NCI-H446 (cell line): ENCODE results near the gene NIBAN1.
"Not testable (repeated sequence)": the region's sequence is repeated elsewhere in the genome, so short reads cannot be mapped to it uniquely, and the experiment has no call there.

ENCODE experiments used
- DNase-seq, 2 experiments: peaks; one replicate each; lab custom pipeline; 2025; lab: John Stamatoyannopoulos, UW

NIBAN1 gene

DNA sequence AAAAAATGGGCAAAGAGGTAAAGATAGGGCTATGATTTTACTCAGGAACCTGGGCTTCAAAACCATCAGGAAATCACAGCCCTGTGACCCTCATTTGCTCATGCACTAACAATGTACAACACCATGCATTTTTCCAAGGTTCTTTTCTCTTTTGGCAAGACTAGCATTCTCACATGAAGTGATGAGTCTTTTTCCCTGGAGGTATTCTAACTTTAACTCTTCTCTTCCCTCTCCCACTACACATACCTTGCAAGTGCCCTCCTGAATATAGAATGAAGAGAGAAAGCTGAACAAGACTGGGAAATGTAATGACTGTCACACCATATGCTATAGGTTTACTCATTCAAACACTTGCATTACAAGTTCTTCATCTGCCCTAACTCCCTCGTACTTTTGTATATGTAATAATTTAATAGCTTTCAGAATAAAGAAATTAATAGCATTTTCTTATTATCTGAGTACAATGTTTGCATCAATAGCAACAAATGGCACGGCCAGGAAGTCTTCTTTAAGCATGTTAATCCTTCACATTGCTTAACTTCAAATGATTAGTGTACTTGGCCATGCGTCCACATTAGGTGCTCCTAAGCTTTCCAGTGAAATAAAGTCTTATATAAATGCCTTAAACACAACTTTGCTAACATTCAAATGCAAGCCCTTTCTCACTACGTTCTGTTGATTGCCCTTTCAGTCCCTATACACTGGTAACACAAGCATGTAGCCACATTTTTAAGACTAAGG, 1.8 kb downstream of the NIBAN1 start:
- DNase-seq: no peak

DNA sequence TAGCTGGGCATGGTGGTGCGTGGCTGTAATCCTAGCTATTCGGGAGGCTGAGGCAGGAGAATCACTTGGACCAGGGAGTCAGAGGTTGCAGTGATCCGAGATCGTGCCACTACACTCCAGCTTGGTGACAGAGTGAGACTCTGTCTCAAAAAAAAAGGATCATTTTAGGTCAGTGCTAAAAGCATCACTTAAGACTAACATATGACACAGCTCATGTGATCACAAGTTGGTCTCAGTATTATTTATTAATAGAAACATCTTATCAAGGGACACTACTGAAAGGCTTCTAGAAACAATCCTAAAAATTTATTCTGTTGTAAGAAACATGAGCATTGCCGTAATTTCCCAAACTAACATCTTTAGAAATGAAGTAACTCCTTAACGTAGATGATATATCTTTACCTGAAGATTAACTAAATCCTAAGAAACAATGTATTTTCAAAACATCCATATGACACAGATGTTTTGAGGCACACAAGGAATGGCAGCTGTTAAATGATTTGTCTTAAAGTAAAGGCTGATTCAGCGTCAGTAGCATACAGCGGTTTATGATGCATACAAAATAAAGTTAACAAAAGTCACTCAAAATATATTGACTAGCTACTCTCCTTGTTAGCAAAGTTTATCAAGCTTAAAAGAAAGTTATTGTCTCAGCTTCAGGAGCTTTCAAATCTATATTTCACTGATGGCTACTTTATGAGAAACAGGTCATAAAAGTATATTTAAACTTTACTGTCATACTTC, 2.6 kb downstream of the NIBAN1 start:
- no peak for DNase-seq

DNA sequence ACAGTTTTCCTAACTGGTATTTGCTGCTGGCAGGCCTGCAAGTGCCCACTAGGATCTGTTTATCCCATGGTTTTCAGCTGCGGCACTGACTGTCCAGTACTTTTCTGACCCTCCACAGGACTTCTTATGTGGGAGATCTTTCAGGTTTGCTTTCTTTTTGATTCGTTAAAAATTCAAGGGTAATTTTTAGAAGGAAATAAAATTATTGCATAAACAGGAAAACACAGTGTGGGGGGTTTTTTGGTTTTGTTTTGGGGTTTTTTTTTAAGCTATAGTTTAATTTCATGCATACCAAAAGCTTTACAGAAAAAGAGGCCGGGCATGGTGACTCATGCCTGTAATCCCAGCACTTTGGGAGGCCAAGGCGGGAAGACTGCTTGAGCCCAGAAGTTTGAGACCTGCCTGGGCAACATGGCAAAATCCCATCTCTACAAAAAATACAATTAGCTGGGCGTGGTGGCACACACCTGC, 3.6 kb downstream of the NIBAN1 start:
- no peak for DNase-seq

DNA sequence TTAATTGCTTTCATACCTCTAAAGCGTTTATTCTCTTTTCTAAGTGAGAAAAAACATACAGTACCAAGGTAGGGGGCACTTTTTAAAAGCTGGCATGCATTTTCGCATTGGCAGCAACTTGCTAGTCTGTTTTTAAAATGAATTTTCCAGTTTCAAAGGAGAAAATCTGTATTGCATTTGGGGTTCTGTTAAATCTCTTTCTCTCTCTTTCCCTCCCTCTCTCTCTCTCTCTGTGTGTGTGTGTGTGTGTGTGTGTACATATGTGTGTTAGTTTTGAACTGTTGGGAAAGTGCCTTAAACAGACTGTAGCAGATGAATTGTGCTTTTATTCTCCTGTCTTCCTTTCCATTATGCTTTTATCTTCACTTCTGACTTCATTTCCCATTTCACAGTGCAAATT, 7.3 kb downstream of the NIBAN1 start:
- DNase-seq: no peak

DNA sequence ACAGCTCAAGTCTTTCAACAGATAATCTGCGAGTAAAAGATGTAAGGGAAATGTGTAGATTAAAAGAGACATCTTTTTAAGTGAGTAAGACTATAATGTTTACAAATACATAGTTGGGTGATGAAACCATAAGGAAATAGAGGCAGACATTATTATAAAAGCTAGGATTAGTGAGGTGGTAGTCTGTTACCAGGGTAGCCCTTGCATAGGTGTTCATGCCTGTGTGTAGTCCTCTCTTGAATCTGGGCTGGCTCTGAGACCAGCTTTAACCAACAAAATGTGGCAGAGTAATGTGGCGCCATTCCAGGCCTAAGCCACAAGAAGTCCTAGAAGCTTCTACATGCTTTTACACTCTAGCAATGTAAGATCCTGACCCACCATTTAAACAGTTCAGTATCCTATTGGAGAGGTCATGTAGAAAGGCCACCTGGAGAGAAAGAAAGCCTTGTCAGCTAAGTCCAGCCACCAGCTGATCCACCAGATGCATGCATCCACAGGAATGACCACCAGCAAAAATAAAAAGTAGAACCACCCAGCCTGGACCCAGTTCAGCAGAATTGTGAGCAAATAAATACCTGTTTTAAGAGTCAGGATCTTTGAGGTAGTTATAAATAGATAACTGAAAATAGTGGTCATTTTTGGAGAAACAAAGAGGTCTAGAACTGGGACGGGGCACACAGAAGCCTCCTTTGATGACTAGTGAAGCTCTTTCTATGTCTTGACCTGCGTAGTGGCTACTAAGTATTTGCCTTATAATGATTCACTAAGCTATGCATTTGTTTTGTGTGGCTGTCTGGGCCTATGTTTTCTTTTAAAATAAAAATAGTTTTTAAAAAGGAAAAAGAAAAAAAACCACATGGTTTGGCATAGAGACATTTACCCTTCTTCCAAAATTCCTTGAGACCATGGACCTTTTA, 8.1 kb downstream of the NIBAN1 start:
- no peak for DNase-seq

DNA sequence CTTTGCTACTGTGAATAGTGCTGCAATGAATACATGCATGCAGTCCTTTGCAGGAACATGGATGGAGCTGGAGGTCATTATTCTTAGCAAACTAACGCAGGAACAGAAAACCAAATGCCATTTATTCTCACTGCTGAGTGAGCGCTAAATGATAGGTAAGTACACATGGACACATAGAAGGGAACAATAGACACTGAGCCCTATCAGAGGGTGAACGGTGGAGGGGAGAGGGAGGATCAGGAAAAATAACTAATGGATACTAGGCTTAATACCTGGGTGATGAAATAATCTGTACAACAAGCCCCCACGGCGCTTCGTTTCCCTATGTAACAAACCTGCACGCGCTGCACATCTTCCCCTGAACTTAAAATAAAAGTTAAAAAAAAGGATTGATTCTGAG, 8.9 kb downstream of the NIBAN1 start:
- no peak for DNase-seq

DNA sequence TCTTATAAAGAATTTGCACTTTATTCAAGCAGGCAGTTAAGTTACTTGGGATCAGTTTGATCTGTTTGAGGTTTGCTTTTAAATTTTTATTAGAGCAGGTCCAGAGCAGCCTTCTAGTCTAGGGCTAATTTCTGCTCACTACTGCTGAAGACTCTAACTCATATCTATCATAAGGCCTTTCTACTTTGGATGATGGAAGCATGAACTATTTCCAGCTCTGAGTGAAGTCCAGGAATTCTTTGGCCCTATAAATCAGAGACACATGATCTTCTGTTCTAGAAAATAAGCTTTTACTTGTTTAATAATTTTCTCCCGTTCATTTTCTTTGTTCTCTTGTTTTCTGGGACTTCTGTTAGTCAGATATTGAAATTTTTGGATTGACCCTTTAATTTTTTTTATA, 14.7 kb downstream of the NIBAN1 start:
- no peak for DNase-seq

DNA sequence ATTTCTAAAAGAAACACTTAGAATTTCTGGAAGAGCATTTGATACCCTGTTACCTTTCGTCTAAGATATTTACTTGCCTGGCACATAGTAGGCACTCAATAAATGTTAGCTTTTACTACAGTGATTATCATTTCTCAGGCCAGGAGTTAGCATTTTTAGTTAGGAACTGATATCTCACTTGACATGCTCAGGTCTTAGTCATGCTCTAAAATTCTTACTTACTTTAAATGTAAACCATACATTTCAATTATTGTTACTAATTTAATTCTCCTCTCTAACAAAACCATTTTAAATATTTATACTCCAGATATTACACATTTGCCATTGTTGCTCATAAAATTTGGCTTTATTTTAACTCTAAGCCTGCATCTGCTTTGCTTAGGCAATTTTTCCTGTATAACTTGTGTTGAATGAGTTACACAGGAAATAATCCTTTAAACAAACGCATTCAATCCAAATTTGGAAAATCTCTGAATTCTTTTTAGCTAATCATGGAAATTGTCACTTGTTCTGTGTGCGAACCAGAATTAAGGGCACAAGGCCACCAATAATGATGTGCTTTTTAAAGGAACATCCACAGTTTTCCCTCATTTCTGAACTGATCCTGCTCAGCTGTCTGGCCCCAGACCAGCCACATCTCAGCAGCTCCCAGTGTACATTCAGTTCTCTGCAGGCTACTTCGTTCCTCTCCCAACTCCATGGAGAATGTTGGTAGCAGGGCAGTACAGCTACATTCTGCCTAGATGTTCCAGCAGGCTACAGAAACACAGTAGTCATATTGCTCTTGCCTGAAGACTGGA, 15.6 kb downstream of the NIBAN1 start:
- DNase-seq: peak in 1 of 2 experiments; percentile 9

DNA sequence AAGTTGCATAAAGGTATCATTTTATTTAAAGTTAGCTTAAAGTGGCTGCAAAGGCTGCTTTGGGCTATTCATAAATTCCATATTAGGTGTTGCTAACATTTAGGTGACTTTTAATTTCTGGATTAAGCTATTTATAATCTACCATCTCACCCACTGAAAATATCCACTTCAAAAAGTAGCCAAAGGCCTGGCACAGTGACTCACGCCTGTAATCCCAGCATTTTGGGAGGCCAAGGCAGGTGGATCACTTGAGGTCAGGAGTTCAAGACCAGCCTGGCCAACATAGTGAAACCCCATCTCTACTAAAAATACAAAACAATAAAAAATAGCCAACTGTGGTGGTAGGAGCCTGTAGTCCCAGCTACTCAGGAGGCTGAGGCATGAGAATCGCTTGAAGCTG, 16.4 kb downstream of the NIBAN1 start:
- DNase-seq: not testable (repeated sequence)

DNA sequence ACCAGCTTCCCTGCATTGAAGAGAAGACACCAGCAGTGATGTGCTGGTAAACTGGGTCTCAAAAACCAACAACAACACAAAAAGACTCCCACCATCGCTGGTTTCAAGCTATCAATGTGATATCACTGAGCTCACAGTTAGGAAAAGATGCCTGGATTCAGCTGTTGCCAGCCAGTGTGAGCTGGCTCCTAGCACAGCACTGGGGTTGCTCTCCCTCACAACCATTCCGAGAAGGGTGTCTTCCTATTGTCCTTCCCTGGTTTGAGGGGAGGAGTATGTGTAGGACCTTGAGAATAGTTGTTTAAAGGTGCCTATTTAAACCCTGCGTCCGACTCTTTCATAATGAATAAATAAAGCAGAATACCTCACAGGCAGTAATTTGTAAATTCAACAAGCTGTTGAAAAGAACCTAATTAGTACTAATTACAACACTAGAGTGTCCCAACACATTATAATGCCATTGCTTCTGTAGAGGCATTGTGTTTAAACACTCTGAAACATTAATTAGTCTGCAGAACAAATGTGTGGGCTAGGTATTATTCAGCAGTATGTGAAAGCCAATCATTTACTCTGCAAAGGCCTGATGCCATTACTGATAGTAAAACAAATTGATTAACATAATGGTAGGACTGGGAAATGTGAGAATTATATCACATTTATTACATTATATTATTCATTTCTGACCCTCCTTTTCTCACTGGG, 17.2 kb downstream of the NIBAN1 start:
- DNase-seq: no peak

DNA sequence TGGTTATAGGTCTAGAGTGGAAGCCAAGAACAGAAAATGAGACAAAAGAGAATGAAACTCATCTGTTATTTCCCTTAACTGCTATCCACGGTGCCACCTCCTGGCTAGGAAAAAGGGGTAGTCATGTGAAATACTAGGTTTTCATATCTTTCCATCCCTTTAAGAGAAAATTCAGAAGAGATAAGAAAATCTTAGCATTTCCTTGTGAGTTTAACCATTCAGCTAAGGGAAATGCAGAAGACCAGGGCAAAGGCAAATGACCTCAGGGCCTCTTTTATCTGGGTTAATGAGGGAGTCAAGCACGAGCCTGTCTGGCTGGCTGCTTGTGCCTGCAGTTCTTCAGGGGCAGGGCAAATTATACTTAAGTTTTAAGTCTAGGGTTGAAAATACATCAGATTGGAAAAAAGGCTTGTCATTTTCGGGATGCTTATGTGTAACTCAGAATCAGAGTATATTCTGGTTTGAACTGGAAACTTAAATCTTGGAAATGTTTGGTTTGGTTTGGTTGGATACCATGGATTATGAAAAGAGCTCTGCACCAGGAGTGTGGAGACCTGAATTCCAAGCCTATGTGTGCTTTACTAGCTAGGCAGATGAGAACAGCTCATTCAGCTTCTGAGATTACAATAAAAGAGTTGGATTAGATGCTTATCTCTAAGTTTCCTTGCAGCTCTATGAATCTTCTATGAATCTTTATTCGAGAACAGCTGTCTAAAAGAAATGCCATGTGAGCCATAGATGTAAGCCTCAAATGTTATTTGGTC, 19.9 kb downstream of the NIBAN1 start:
- no peak for DNase-seq

DNA sequence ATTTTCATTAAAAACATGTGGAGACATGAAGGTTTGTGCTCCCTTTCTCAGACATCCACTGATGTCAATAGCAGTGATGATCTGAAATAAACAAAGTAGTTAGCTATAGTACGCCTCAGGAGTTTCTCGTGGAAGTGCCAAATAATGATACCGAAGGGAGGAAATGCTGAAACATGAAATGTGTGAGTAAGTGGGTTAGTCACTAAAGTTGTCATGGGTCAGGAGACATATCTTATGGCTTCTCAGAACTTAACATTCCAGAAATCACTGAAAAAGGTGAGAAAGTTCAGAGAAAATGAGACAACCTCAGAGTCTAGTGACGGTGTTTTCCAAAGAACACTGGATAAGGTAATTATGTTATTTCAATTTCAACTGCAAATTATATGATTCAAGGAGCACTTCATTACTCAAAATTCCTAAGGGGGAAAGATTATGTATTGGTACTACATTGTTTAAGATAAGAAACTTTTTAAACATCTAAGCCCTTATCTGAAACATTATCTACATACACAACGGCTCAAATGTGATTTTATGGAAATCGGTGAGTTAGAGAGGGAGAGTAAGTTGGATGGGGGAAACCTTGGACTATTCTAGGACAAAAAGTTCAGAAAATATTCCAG, 20.6 kb downstream of the NIBAN1 start:
- no peak for DNase-seq

DNA sequence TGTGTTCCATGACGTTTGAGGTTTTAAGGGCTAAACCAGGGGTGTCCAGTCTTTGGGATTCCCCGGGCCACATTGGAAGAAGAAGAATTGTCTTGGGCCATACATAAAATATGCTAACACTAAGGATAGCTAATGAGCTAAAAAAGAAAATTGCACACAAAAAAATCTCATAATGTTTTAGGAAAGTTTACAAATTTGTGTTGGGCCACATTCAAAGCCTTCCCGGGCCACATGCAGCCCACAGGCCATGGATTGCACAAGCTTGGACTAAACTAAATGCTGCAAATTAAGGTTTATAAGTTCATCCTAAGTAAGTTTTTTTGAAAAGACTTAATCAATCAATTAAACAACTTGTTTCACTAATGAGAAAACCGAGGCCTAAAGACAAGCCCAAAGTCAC, 21.9 kb downstream of the NIBAN1 start:
- DNase-seq: no peak

DNA sequence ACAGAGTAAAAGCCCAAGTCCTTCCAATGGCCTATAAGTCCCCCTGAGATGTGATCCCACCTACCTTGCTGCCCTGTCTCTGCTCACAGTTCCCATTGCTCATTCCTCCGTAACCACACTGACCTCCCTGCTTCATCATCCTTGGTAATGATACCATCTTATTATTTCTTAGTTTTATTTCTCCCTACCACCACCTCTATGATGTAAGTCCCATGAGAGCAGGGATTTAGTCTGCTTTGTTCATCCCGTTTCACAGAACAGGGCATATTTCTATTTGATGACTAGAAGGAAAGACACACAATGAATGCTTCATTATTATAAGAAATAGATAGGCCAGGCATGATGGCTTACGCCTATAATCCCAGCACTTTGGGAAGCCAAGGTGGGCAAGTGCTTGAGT, 22.5 kb downstream of the NIBAN1 start:
- DNase-seq: no peak

DNA sequence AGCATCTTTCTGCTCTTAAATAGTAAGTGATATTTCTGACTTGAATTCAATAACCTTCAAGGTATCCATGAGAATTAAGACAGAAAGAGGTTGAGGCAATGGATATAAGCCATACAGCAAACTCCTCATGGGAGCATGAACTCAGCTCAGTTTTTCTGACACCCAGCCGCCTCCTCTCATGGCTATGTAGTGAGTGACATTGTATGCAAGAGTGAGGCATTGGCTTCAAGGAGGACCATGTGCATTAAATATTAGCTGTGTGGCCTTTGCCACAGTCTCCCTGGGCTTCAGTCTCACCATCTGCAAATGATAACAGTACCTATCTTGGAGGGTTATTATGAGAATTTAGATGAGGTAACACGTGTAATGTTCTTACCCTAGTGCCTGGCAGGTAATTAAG, 23.4 kb downstream of the NIBAN1 start:
- no peak for DNase-seq

DNA sequence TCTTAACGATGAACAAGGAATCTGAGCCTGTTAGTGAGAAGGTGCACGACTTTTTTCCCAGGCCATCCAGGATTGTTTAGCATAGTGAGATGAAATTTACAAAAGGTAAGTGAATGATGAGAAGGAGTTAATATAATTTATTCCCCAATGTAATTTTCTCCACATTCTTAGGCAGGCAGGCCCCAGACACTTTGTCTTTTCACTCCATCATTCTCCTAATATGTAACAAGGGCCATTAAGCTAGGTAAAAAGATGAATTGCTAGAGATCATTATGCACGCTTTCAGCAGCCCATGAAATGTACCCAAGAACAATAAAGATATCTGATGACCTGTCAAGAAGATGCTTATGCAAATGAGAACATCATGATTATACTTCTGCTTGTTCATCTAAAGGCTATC, 24.1 kb downstream of the NIBAN1 start:
- DNase-seq: no peak

DNA sequence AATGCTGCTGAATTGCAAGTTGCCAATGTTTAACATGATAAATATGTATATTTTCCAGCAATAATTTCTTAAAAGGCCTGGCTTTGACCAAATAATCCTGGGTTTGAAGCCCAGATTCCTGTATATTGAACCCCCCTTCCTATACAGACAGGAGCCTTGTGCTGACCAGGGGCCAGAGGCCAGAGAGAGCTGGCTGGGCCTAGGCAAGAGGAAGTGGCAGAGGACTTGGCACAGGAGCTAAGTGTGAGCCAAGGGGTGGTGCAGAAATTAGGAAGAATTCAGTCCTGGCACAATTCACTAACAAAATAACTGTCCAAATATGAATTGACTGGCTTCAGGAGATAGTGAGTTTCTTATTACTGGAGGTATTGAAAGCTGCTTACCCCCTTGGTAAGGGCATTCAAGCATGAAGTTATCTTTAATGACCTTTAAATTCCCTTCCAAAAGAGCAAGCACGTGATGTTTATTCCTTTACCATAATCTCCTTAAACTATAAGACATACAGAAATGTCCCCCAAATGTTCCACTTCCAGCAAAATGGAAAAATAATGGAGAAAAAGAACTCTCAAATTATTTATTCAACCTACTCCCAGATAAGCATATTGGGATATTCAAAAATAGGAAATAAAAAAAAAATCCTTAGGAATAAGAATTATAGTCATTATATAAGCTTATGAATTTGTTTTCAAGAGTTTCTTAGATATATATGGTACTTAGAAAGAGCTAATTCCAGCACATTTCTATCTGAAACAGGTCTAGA, 26.6 kb downstream of the NIBAN1 start:
- DNase-seq: peak; percentile 77 to 90

DNA sequence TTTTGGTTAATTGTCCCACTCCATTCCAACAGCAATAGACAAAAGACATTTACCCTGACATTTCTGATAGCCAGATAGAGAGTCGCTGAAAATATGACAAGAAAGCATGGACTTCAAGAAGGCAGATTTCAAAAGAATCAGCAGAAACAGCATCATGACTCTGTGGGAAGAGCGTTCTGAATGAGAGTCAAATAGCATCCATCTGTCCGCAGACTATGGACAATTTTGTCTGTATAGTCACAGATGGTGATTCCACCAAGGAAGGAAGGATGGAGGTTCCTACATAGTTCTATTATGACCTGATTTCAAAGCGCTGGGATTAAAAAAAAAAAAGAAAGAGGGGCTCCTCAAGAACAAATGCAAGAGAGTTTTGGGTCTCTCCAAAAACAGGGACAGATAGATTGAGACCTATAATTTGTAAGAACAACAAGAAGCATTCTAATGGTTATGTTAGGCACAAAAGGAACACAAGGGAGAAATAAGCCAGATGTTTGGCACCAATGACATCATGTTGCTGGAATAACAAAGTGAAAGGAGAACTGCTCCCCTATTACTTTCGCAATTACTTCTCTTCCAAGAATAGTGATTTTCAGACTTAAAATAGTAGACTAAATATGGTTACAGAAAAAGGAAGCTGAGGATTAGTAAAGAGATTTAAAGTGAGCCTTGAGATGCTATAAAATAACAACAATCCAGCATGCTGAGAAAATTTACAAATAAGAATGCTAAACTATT, 28.5 kb downstream of the NIBAN1 start:
- DNase-seq: peak; percentile 31 to 72
